Activated CD8-positive, alpha-beta memory T cell treated with anti-CD3 and anti-CD28 coated beads, Interleukin-2, amount 50 U/mL, for 4 hours (primary cell): ENCODE results near the gene ZNF490.
A peak's percentile ranks its signal among the peaks of the same experiment; 100 is the strongest.
"Not testable (repeated sequence)": the region's sequence is repeated elsewhere in the genome, so short reads cannot be mapped to it uniquely, and the experiment has no call there.

Experiments used
- DNase-seq: peaks from one replicate; pipeline ENCODE4 v3.0.0-alpha.2; 2020

Gene ZNF490

GRCh38 chr19:12621253-12622024, 10.8 kb upstream of the ZNF490 start:
- not testable (repeated sequence) for DNase-seq

DNA sequence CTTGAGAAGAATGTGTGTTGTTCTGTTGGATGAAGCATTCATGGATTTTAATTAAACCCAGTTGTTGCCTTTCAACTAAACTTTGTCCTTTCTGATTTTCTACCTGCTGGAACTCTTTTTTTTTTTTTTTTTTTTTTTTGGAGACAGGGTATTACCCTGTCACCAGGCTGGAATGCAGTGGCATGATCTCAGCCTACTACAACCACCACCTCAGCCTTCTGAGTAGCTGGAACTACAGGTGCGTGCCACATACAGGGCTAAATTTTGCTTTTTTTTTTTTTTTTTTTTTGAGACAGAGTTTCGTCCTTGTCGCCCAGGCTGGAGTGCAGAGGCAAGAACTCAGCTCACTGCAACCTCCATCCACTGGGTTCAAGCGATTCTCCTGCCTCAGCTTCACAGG, 7.0 kb upstream of the ZNF490 start:
- DNase-seq = no peak

DNA sequence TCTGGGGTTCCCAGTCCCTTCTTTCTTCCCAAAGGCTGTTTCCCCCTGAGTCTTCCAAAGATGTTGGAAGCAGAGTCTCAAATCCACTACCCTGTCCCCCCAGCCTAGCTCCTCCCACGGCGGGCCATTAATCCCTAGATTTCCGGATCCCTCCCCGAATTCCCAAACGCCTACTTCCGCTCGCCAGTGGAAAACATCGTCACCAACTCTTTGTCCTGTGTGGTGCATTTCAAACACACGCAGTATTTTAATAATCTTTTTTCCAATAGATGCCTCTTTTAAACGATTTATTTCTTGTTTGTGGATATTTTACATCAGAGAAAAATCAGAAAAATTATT, 717 bp upstream of the ZNF490 start:
- DNase-seq = no peak

- no peak for DNase-seq
Measured at GRCh38 chr19:12607631-12608030, 3.0 kb downstream of the ZNF490 start.

- no peak for DNase-seq
Measured at GRCh38 chr19:12606796-12607195, 3.8 kb downstream of the ZNF490 start.

DNA sequence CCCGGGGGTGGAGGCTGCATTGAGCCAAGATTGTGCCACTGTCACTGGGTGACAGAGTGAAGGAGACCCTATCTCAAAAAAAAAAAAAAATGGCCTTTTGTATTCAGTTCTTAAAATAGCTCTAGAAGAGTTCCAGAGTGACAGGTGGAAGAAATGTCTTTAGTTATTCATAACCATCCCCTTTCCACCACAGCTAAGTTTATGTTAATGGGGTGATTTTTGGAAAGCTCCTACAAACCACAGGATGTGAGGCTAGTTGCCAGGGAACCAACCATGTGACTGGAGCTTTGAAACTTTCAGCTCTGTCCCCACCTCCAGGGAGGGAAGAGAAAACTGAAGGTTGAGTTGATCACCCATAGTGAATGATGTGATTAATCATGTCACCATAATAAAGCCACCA, 6.9 kb downstream of the ZNF490 start:
- DNase-seq = peak; percentile 26

DNA sequence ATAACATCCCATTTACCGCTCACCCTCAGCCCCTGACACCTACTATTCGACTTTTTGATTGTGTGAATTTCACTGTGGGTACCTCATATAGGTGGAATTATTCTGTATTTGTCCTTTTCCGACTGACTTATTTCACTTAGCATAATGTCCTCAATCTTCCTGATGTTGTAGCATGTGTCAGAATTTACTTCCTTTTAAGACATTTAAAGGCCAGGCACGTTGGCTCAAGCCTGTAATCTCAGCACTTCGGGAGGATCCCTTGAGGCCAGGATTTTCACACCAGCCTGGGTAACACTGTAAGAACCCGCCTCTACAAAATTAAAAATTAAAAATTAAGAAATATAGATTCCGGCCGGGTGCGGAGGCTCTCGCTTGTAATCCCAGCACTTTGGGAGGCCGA, 13.0 kb downstream of the ZNF490 start:
- DNase-seq = no peak

GRCh38 chr19:12596927-12597548, 13.6 kb downstream of the ZNF490 start:
- no peak for DNase-seq

GRCh38 chr19:12596485-12596884, 14.1 kb downstream of the ZNF490 start:
- no peak for DNase-seq

DNA sequence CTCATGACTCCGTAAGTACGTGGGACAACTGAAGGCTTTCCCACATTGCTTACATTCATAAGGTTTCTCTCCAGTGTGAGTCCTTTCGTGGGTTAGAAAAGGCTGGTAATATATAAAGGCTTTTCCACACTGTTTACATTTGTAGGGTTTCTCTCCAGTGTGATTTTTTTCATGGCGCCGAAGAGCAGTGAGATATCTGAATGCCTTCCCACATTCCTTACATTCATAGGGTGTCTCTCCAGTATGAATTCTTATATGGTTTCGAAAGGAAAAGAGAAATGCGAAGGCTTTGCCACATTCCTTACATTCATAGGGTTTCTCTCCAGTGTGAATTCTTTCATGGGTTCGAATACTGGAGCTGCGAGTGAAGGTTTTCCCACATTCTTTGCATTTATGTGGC, 29.5 kb downstream of the ZNF490 start:
- no peak for DNase-seq

DNA sequence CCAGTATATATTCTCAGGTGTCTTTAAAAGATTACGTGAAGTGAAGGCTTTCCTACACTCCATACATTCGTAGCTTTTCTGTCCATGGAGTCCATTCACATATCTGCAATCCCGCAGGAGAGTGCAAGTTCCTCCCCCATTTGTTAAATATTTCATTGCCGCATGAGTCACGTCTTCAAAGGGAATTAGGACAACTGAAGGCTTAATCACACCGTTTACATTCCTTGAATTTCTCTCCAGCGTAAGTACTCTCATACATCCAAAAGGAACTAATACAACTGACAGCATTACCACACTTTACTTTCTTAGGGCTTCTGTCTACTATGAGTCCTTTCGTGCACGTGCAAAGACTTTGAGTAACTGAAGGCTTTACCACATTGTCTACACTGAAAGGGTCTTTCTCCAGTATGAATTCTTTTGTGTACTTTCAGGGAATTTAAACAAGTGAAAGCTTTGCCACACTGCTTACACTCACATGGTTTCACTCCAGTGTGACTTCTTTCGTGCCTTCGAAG, 30.4 kb downstream of the ZNF490 start:
- DNase-seq = no peak

GRCh38 chr19:12578641-12579040, 32.0 kb downstream of the ZNF490 start:
- no peak for DNase-seq

DNA sequence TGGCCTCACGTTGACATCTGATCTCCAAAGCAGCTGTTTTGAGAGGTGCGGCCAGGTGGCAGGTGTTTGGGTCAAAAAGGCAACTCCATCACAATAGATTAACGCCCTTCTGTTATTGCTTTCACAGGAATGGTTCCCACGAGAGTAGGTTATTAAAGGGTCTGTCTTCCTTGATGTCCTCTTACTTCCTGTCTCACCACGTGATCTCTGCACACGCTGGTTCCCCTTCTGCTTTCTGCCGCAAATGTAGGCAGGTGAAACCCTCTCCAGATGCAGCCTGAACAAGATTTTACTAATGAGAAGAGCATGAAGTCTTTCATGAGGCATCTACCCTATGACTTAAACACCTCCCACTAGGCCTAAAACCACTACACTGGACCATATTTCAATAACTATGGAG, 36.6 kb downstream of the ZNF490 start:
- DNase-seq = no peak

GRCh38 chr19:12567951-12568350, 42.7 kb downstream of the ZNF490 start:
- DNase-seq = no peak

DNA sequence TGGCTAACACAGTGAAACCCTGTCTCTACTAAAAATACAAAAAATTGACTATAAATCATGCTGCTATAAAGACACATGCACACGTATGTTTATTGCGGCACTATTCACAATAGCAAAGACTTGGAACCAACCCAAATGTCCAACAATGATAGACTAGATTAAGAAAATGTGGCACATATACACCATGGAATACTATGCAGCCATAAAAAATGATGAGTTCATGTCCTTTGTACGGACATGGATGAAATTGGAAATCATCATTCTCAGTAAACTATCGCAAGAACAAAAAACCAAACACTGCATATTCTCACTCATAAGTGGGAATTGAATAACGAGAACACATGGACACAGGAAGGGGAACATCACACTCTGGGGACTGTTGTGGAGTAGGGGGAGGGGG, 44.2 kb downstream of the ZNF490 start:
- DNase-seq = not testable (repeated sequence)

GRCh38 chr19:12564016-12564664, 46.5 kb downstream of the ZNF490 start:
- peak; percentile 93 for DNase-seq

- DNase-seq = no peak
Measured at GRCh38 chr19:12555456-12555930, 55.1 kb downstream of the ZNF490 start.

DNA sequence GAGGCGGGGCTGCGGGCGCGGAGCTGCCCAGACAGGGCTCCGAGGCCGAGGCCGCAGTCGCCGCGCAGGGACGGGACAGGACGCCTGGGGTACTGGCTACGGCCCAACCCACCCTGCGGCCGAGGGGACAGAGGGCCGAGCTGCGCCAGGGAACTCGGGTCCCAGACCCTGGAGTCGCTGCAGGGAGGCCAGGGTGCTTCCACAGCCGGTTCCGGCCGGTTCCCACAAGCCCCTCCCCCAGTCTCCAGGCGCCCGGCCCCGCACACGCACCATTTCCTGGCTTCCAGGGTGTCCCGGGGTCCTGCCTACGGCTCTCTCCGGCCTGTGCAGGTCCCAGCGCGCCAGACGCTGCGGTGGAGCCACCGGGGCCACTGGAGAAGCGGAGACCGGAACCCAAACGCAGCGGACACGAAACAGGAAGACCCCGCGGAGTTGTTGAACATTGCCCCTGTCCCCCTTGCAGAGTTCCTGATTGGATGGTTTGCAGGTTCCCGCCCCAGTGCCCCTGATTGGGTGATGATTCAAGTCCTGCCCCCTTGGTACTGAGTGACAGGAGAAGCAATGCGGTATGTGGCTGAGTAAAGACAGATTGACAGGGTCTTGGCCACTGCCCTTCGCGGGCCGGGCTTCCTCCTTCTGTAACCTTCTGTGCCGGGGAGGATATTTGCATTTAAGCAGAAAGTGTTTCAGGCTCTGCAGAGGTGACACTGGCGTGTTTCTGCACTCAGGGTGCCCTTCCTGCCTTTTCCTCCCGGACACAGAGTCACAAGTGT, 59.4 kb downstream of the ZNF490 start, which contains the start of gene ZNF564:
Gene ZNF564 (minus strand): TSS at position 423 of the 773 bp plus-strand sequence. CDS start 150 bp downstream, at position 273.
- DNase-seq = peak; percentile 87

GRCh38 chr19:12546903-12547302, 63.7 kb downstream of the ZNF490 start:
- no peak for DNase-seq

- DNase-seq = no peak
Measured at GRCh38 chr19:12546068-12546467, 64.5 kb downstream of the ZNF490 start.

DNA sequence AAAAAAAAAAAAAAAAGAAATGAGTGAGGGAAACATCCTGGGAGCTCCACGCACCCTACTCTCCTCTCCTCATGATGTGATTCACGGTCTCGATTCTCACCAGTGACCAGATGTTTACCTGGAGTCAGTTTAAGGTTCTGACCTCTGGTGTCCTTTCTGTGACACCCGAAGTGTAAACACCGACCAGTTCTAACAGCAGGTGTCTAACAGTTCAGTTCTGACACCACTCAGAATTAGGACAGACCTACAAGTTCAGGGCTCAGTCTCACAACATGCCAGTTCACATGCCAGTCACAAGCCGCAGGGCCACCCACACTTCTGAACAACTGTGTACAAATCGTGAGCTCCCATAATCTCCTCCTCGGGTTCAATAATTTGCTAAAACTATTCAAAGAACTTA, 65.3 kb downstream of the ZNF490 start:
- no peak for DNase-seq

- no peak for DNase-seq
Measured at GRCh38 chr19:12544401-12544876, 66.2 kb downstream of the ZNF490 start.

GRCh38 chr19:12543855-12544254, 66.8 kb downstream of the ZNF490 start:
- no peak for DNase-seq
